HG03108 (cell line): ENCODE measurements around the gene TAX1BP1.

Experiments used
- ATAC-seq: cut with Tn5 transposase; IDR thresholded peaks from one replicate; pipeline ENCODE4 v1.9.1; 2021; ENCODE audit warnings: moderate library complexity; ENCODE audit not compliant: unreplicated experiment

Gene TAX1BP1

GRCh38 chr7:27777662-27778061 lies 37.7 kb downstream of the TAX1BP1 start:
- no peak for ATAC-seq

- no peak for ATAC-seq
Measured at GRCh38 chr7:27779873-27780272, 39.9 kb downstream of the TAX1BP1 start.

- no peak for ATAC-seq
Measured at GRCh38 chr7:27781188-27781587, 41.2 kb downstream of the TAX1BP1 start.

- no peak for ATAC-seq
Measured at GRCh38 chr7:27782849-27783248, 42.9 kb downstream of the TAX1BP1 start.

GRCh38 chr7:27784399-27785053 lies 44.6 kb downstream of the TAX1BP1 start:
- no peak for ATAC-seq

- ATAC-seq = no peak
Measured at GRCh38 chr7:27788437-27788836, 48.5 kb downstream of the TAX1BP1 start.

- no peak for ATAC-seq
Measured at GRCh38 chr7:27793780-27794179, 53.8 kb downstream of the TAX1BP1 start.

- ATAC-seq = no peak
Measured at GRCh38 chr7:27795977-27796376, 56.0 kb downstream of the TAX1BP1 start.

GRCh38 chr7:27799212-27799611 lies 59.2 kb downstream of the TAX1BP1 start:
- ATAC-seq = no peak

GRCh38 chr7:27802999-27803398 lies 63.0 kb downstream of the TAX1BP1 start:
- no peak for ATAC-seq

- no peak for ATAC-seq
Measured at GRCh38 chr7:27804139-27804538, 64.2 kb downstream of the TAX1BP1 start.

GRCh38 chr7:27808626-27809025 lies 68.7 kb downstream of the TAX1BP1 start:
- ATAC-seq = no peak

GRCh38 chr7:27810186-27810585 lies 70.2 kb downstream of the TAX1BP1 start:
- ATAC-seq = no peak

GRCh38 chr7:27812706-27813105 lies 72.7 kb downstream of the TAX1BP1 start:
- no peak for ATAC-seq

- ATAC-seq = no peak
Measured at GRCh38 chr7:27822245-27822644, 82.3 kb downstream of the TAX1BP1 start.

GRCh38 chr7:27825891-27826290 lies 85.9 kb downstream of the TAX1BP1 start:
- ATAC-seq = no peak

GRCh38 chr7:27826357-27826756 lies 86.4 kb downstream of the TAX1BP1 start:
- ATAC-seq = no peak

- ATAC-seq = no peak
Measured at GRCh38 chr7:27834179-27834921, 94.4 kb downstream of the TAX1BP1 start.

GRCh38 chr7:27835376-27835775 lies 95.4 kb downstream of the TAX1BP1 start:
- ATAC-seq = no peak

GRCh38 chr7:27836536-27836935 lies 96.6 kb downstream of the TAX1BP1 start:
- no peak for ATAC-seq

- no peak for ATAC-seq
Measured at GRCh38 chr7:27839099-27839498, 99.1 kb downstream of the TAX1BP1 start.

- no peak for ATAC-seq
Measured at GRCh38 chr7:27840313-27840712, 100.4 kb downstream of the TAX1BP1 start.
